Dermis blood vessel endothelial cell (primary cell): Measurements from ENCODE around the gene FAM186B. TPM values are rescaled to one million over a fixed set of nuclear protein-coding genes. Genes with fewer than 3 reads are reported as not detected.

Experiments used
- DNase-seq: peaks from one replicate; pipeline ENCODE4 v3.0.0; 2010
- total RNA-seq: library from RNA; depleted of rRNA; stranded (reverse); fragments of >200 nt; gene quantifications from 2 replicates; pipeline ENCODE4 v1.2.3, GENCODE V29; 2014

FAM186B gene
- total RNA-seq, 1 donor from 2014 or later: 0.34 TPM

DNA sequence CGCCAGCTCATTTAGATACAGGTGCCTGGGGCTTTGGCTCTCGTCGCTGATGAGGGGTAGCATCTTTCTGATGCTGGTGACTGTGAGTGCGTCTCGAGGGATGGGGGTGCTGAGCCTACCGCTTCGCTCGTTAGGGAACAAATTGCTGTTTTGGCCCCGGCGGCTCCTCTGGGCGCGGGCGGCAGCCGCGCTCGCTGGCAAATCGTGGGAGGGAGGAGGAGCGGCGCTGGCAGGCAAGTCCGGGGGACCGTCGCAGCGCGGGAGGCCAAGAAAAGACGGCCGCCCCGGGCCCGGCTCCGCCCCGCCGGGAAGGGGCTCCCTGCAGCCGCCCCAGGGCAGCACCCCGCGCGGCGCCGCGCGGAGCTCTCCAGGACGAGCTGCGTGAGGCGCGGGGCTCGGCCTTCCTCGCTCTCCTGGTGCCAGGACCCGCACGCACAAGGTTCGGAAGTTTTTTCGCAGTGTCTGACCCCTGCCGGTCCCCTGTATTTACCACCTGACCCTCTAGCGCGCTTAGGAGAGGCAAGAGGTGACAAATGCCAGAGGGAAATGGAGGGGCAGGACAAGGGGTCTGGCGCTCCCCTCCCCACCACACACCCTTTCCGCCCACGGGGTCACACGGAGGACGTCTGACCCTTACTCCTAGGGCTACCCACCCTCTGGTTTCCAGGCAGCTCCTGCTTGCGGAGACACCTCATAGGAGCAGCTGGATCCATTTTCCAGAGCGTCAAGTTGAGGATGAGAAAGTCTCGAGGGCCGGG is 67.5 kb downstream of the FAM186B start:
- DNase-seq: no peak

Other genes starting within 250 kb of the FAM186B start
- gene SPATS2, start 238.2 kb downstream of the FAM186B start, total RNA-seq: 23.0 and 30.2 TPM in 2 replicates
- gene KCNH3, start 66.6 kb downstream of the FAM186B start, total RNA-seq: 0.09 TPM in 1 of 2 replicates, not detected in the other
- gene MCRS1, start 37.5 kb downstream of the FAM186B start, total RNA-seq: 58.5 and 73.9 TPM in 2 replicates
- gene PRPF40B, start 17.9 kb upstream of the FAM186B start, total RNA-seq: 1.9 and 4.1 TPM in 2 replicates
- 101 and 121 TPM in 2 replicates for gene FMNL3, start 101.8 kb upstream of the FAM186B start, total RNA-seq
- 433 and 441 TPM in 2 replicates for gene TMBIM6, start 135.9 kb upstream of the FAM186B start, total RNA-seq
- gene NCKAP5L, start 222.8 kb upstream of the FAM186B start, total RNA-seq: 12.8 and 14.0 TPM in 2 replicates
- 2.8 and 4.3 TPM in 2 replicates for gene BCDIN3D, start 237.5 kb upstream of the FAM186B start, total RNA-seq